ENCODE data around the gene GABARAP. TPM values are rescaled to one million over a fixed set of nuclear protein-coding genes. Genes with fewer than 3 reads are reported as not detected.

Gene GABARAP
- total and polyA plus RNA-seq, 2 of the 8 experiments (the other 6 are each of a cell fraction or from before 2014, with no cell fraction given), result 252 to 581 TPM

DNA sequence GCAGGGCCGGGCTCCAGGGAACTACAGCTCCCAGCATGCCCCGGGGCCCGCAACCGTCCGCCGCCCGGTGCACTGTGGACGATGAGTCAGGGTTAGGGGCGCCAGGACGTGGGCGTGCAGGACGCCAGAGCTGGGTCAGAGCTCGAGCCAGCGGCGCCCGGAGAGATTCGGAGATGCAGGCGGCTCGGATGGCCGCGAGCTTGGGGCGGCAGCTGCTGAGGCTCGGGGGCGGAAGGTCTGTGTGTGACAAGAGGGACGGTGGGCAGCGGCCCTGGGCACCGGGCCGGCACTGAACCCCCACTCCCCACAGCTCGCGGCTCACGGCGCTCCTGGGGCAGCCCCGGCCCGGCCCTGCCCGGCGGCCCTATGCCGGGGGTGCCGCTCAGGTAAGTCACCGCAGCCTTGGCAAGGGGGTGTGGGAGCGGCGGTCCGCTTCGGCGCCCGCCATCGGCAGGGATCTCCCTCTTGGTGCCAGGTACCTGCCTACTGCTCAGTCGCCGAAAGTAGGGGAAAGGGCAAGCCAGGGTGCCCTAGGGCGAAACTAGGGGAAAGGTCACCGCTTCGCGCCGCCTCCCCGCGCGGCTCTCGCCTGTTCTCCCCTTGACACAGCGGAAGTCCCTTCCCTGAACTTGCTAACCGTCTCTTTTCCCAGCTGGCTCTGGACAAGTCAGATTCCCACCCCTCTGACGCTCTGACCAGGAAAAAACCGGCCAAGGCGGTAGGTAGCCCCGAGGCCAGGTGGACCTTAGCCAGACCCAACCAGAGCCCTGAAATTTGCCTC, 22.2 kb downstream of the GABARAP start, which contains the start of the genes ACADVL and DLG4:
ACADVL (plus strand) TSS at position 127 of the 781 bp plus-strand sequence; CDS start at position 174, 47 bp downstream.
DLG4 (minus strand) TSS at position 25 of the 781 bp plus-strand sequence.
- Histone ChIP-seq H3K23me2 (ENCODE audit: low read depth, low read length) (peaks cover 20% of the 10 kb centered on the region; the same call in 1 of the 2 replicates), H2BK15ac (ENCODE audit: low read length) (0 out of 2 replicates have a peak within 1 kb of the TSS, but pooled peaks have one; percentile 61), H3K23ac (ENCODE audit: insufficient read length) (no peak within 1 kb of the TSS), H3K27me3 (replicated peaks in 1 of 4; ENCODE audit: control insufficient read depth in 3 of 4, extremely low read depth in 1 of 4, insufficient read depth in 3 of 4, low read length in 3 of 4) (no peaks in the 10 kb centered on the region), H3K4me3 (ENCODE audit: extremely low read depth in 1 of 4, insufficient read depth in 2 of 4, low read depth in 3 of 4, low read length in 4 of 4) (peak within 1 kb of the TSS; percentile 76 to 93 (median 86)), H3K9ac (replicated peaks in 1 of 4; ENCODE audit: extremely low read depth in 1 of 4, low read depth in 3 of 4, low read length in 3 of 4) (peak within 1 kb of the TSS; percentile 26 to 81 (median 70)), H4K91ac (replicated peaks; ENCODE audit: insufficient read length, low read length) (peak within 1 kb of the TSS; percentile 51), H2BK120ac (replicated peaks; ENCODE audit: low read depth, low read length) (no peak within 1 kb of the TSS), H4K20me1 (replicated peaks in 1 of 2; ENCODE audit: control insufficient read depth in 1 of 2, insufficient read depth in 2 of 2, low read length in 2 of 2) (peaks cover 10 to 25% of the 10 kb centered on the region in 2 experiments), H3K79me2 (ENCODE audit: control insufficient read depth in 1 of 2, insufficient read depth in 2 of 2, low read length in 2 of 2) (peaks cover 0 to 10% of the 10 kb centered on the region in 2 experiments; a peak in 1 of 4 replicates), H2BK12ac (ENCODE audit: low read depth, low read length) (peak within 1 kb of the TSS; percentile 71; the same call in 1 of the 2 replicates), H3K79me1 (ENCODE audit: low read depth, low read length) (no peaks in the 10 kb centered on the region; the same call in 1 of the 2 replicates), H2BK20ac (ENCODE audit: low read length) (0 out of 2 replicates have a peak within 1 kb of the TSS, but pooled peaks have one; percentile 27), H3K18ac (ENCODE audit: extremely low read depth, low read length) (peak within 1 kb of the TSS; percentile 80), H3K4me1 (replicated peaks in 1 of 4; ENCODE audit: control insufficient read depth in 3 of 4, insufficient read depth in 4 of 4, low read length in 3 of 4) (peaks cover 6 to 36% (median 20%) of the 10 kb centered on the region in 4 experiments), H2AFZ (ENCODE audit: low read length) (no peak within 1 kb of the TSS), H3K4me2 (ENCODE audit: insufficient read depth in 1 of 2, low read depth in 2 of 2, low read length in 2 of 2) (peak within 1 kb of the TSS; percentile 73 to 80), H3K4ac (replicated peaks; ENCODE audit: insufficient read length, low read depth, low read length) (peak within 1 kb of the TSS; percentile 39), H3K27ac (ENCODE audit: low read depth, low read length) (peak within 1 kb of the TSS; percentile 49), H2BK5ac (ENCODE audit: low read depth, low read length) (peak within 1 kb of the TSS; percentile 80), H4K5ac (ENCODE audit: insufficient read length, low read depth, low read length) (peak within 1 kb of the TSS; percentile 50), H3K56ac (replicated peaks; ENCODE audit: insufficient read length, low read depth, low read length) (peak within 1 kb of the TSS; percentile 1), H4K8ac (ENCODE audit: extremely low read depth, insufficient read depth, low read length) (no peak within 1 kb of the TSS; the same call in 1 of the 2 replicates), H2AK5ac (ENCODE audit: low read depth, low read length) (0 out of 2 replicates have a peak within 1 kb of the TSS, but pooled peaks have one; percentile 2), H3K36me3 (ENCODE audit: control insufficient read depth in 2 of 4, insufficient read depth in 4 of 4, low read length in 3 of 4) (peaks cover 15 to 33% (median 25%) of the 10 kb centered on the region in 4 experiments; a peak in 7 of 8 replicates), H3K9me3 (ENCODE audit: insufficient read depth in 2 of 2, low read depth in 1 of 2, low read length in 1 of 2) (no peaks in the 10 kb centered on the region), H3K14ac (ENCODE audit: insufficient read length) (no peak within 1 kb of the TSS)
- ChIA-PET CTCF (ENCODE audit: partially characterized antibody) (interaction anchor here (0.9 to 4.3 kb wide), 12 partner anchors 11 to 377 kb away, joined by 3 to 46 read pairs (median 4); partner anchors contain the start of genes DVL2, GABARAP and PHF23), POLR2A (ENCODE audit: partially characterized antibody) (interaction anchor here (0.7 to 10.7 kb wide), 24 partner anchors 12 to 192 kb away, joined by 3 to 386 read pairs (median 4); partner anchors contain the start of genes CLDN7, CTDNEP1, DVL2 and ELP5)
- 1% methylated on average over 46 of the region's 63 CpGs; no CpG with 5 or more reads in 1 of the 2 experiments for WGBS, 2 experiments (ENCODE audit: extremely low coverage in 1 of 2, insufficient coverage in 1 of 2, insufficient read length in 1 of 2, insufficient replicate concordance in 2 of 2, low coverage in 1 of 2, low lambda C conversion rate in 2 of 2, missing lambda C conversion rate in 1 of 2)
- FAIRE-seq (no peak), DNase-seq (ENCODE audit: low read depth in 1 of 2, low spot score in 2 of 2) (peak in 1 of 2 experiments; percentile 90)
- TF ChIP-seq TBP (IDR thresholded peaks at IDR 0.05; ENCODE audit: low read depth, low read length), result peak; percentile 76
- no peak for TF ChIP-seq HDAC6 (IDR thresholded peaks at IDR 0.05; ENCODE audit: low read depth, low read length)
- 0 out of 2 replicates have a peak, but pooled peaks have one; percentile 29 for TF ChIP-seq GABPA (IDR thresholded peaks at IDR 0.05; ENCODE audit: borderline replicate concordance, insufficient read depth, low read length)
- TF ChIP-seq, protein P1, sequence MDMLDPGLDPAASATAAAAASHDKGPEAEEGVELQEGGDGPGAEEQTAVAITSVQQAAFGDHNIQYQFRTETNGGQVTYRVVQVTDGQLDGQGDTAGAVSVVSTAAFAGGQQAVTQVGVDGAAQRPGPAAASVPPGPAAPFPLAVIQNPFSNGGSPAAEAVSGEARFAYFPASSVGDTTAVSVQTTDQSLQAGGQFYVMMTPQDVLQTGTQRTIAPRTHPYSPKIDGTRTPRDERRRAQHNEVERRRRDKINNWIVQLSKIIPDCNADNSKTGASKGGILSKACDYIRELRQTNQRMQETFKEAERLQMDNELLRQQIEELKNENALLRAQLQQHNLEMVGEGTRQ (IDR thresholded peaks at IDR 0.05; ENCODE audit: low read length), result 0 out of 2 replicates have a peak, but pooled peaks have one; percentile 3
- TF ChIP-seq SP1 (IDR thresholded peaks at IDR 0.05; ENCODE audit: low read depth, low read length), result 0 out of 2 replicates have a peak, but pooled peaks have one; percentile 49
- TF ChIP-seq BACH1 (IDR thresholded peaks at IDR 0.05; ENCODE audit: low read length), result peak; percentile 83
- TF ChIP-seq CBX8 (IDR thresholded peaks at IDR 0.05; ENCODE audit: borderline replicate concordance, low read depth, low read length), result no peak
- peak; percentile 72 for TF ChIP-seq PHF8 (conservative IDR thresholded peaks at IDR 0.05; ENCODE audit: low read depth, low read length)
- TF ChIP-seq GTF2F1 (IDR thresholded peaks at IDR 0.05; ENCODE audit: borderline replicate concordance, low read depth, low read length), result no peak
